ENCODE data around the gene TMEM214.

The TMEM214 gene

GRCh38 chr2:27086090-27086723 is 53.4 kb downstream of the TMEM214 start:
- peak; percentile 93 to 94 for ATAC-seq

GRCh38 chr2:27086724-27087593 is 54.2 kb downstream of the TMEM214 start, which contains the start of gene KHK:
TSS of gene KHK (plus strand) at chr2:27086772. CDS start at chr2:27087260, 488 bp downstream.
- ATAC-seq: peak in 1 of 2 donors; percentile 0

- no peak for ATAC-seq
These were observed 55.2 kb downstream of the TMEM214 start for GRCh38 chr2:27087823-27088410.

- ATAC-seq: no peak
These were observed 55.9 kb downstream of the TMEM214 start for GRCh38 chr2:27088634-27089033.

- ATAC-seq: no peak
These were observed 56.6 kb downstream of the TMEM214 start for GRCh38 chr2:27089111-27089954.
